Breast epithelium (tissue), 3 donors: ENCODE results near the gene RAMACL.

Experiments
- CTCF ChIP-seq, 3 donors: fragments of 450-650 bp; IDR thresholded peaks; one replicate each; pipeline ENCODE4 v1.5.1; 2016 to 2017; ENCODE audit warnings: antibody characterized with exemption in 3 of 3, mild to moderate bottlenecking in 3 of 3, moderate library complexity in 3 of 3
- POLR2A ChIP-seq: fragments of 450-650 bp; IDR thresholded peaks from one replicate; pipeline ENCODE4 v1.6.1; 2016; ENCODE audit warnings: antibody characterized with exemption, mild to moderate bottlenecking, moderate library complexity

- no peak for TF ChIP-seq POLR2A
- no peak for TF ChIP-seq CTCF (IDR thresholded peaks at IDR 0.05)
These were observed 33.9 kb downstream of the RAMACL start for GRCh38 chr6:166552600-166552999.
